ENCODE results near the gene S100A9. TPM values are rescaled to one million over a fixed set of nuclear protein-coding genes. Genes with fewer than 3 reads are reported as not detected.

Gene S100A9
- polyA plus RNA-seq, 1 donor from 2014 or later, result not detected

- TF ChIP-seq CTCF (IDR thresholded peaks at IDR 0.05; ENCODE audit: poor library complexity, severe bottlenecking) (no peak), RAD21 (conservative IDR thresholded peaks at IDR 0.05) (no peak), MXI1 (conservative IDR thresholded peaks at IDR 0.05; ENCODE audit: poor library complexity, severe bottlenecking) (no peak), TAF1 (IDR thresholded peaks at IDR 0.05; ENCODE audit: low read depth) (no peak), SMC3 (conservative IDR thresholded peaks at IDR 0.05; ENCODE audit: poor library complexity) (no peak), POLR2AphosphoS5 (IDR thresholded peaks at IDR 0.05) (no peak), EP300 (conservative IDR thresholded peaks at IDR 0.05; ENCODE audit: poor library complexity, severe bottlenecking) (no peak), EZH2 (IDR thresholded peaks at IDR 0.05; ENCODE audit: borderline replicate concordance, insufficient read depth, low read length, poor library complexity, severe bottlenecking) (no peak)
- TF ChIP-seq, protein P1, sequence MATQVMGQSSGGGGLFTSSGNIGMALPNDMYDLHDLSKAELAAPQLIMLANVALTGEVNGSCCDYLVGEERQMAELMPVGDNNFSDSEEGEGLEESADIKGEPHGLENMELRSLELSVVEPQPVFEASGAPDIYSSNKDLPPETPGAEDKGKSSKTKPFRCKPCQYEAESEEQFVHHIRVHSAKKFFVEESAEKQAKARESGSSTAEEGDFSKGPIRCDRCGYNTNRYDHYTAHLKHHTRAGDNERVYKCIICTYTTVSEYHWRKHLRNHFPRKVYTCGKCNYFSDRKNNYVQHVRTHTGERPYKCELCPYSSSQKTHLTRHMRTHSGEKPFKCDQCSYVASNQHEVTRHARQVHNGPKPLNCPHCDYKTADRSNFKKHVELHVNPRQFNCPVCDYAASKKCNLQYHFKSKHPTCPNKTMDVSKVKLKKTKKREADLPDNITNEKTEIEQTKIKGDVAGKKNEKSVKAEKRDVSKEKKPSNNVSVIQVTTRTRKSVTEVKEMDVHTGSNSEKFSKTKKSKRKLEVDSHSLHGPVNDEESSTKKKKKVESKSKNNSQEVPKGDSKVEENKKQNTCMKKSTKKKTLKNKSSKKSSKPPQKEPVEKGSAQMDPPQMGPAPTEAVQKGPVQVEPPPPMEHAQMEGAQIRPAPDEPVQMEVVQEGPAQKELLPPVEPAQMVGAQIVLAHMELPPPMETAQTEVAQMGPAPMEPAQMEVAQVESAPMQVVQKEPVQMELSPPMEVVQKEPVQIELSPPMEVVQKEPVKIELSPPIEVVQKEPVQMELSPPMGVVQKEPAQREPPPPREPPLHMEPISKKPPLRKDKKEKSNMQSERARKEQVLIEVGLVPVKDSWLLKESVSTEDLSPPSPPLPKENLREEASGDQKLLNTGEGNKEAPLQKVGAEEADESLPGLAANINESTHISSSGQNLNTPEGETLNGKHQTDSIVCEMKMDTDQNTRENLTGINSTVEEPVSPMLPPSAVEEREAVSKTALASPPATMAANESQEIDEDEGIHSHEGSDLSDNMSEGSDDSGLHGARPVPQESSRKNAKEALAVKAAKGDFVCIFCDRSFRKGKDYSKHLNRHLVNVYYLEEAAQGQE (IDR thresholded peaks at IDR 0.05; ENCODE audit: borderline replicate concordance), result no peak
Observed at GRCh38 chr1:153343040-153343681, 14.5 kb upstream of the S100A9 start.

GRCh38 chr1:153343811-153344717 is 13.6 kb upstream of the S100A9 start:
- H2AFZ ChIP-seq (ENCODE audit: low read depth, low read length), result no peak overlapping the region
- H3K36me3 ChIP-seq (ENCODE audit: insufficient read depth, low read length), result no peaks in the 10 kb centered on the region

More at GRCh38 chr1:153343040-153343681, 14.5 kb upstream of the S100A9 start:
- H3K4me2 ChIP-seq (ENCODE audit: low read length), result no peak overlapping the region
- H3K79me2 ChIP-seq (replicated peaks; ENCODE audit: insufficient read depth, low read length), result no peaks in the 10 kb centered on the region
- H4K20me1 ChIP-seq (ENCODE audit: insufficient read depth), result no peaks in the 10 kb centered on the region
- H3K9me3 ChIP-seq (ENCODE audit: low read length), result no peaks in the 10 kb centered on the region
- no peaks in the 10 kb centered on the region for H3K27me3 ChIP-seq (ENCODE audit: insufficient read depth, low read depth, low read length)
- H3K9me2 ChIP-seq (ENCODE audit: insufficient read depth, low read length), result no peaks in the 10 kb centered on the region
- H3F3A ChIP-seq (ENCODE audit: insufficient read depth, low read length, poor library complexity, severe bottlenecking), result no peaks in the 10 kb centered on the region
- no peaks in the 10 kb centered on the region for H3K36me3 ChIP-seq (ENCODE audit: insufficient read depth, low read length)
- H2AFZ ChIP-seq (ENCODE audit: low read depth, low read length), result no peak overlapping the region
- H3K9ac ChIP-seq (ENCODE audit: low read length), result no peak overlapping the region
- H3K27ac ChIP-seq (ENCODE audit: low read length), result no peak overlapping the region
- H3K4me3 ChIP-seq (ENCODE audit: low read length), result no peak overlapping the region

More at GRCh38 chr1:153343811-153344717, 13.6 kb upstream of the S100A9 start:
- H3F3A ChIP-seq (ENCODE audit: insufficient read depth, low read length, poor library complexity, severe bottlenecking), result no peaks in the 10 kb centered on the region
- H3K27me3 ChIP-seq (ENCODE audit: insufficient read depth, low read depth, low read length), result no peaks in the 10 kb centered on the region
- TF ChIP-seq EP300 (conservative IDR thresholded peaks at IDR 0.05; ENCODE audit: poor library complexity, severe bottlenecking), result no peak
- TF ChIP-seq EZH2 (IDR thresholded peaks at IDR 0.05; ENCODE audit: borderline replicate concordance, insufficient read depth, low read length, poor library complexity, severe bottlenecking), result no peak
- TF ChIP-seq SMC3 (conservative IDR thresholded peaks at IDR 0.05; ENCODE audit: poor library complexity), result no peak
- TF ChIP-seq TAF1 (IDR thresholded peaks at IDR 0.05; ENCODE audit: low read depth), result no peak
- TF ChIP-seq, protein P1 (IDR thresholded peaks at IDR 0.05; ENCODE audit: borderline replicate concordance), result no peak
- no peaks in the 10 kb centered on the region for H3K9me3 ChIP-seq (ENCODE audit: low read length)
- H3K4me2 ChIP-seq (ENCODE audit: low read length), result no peak overlapping the region
- H3K79me2 ChIP-seq (replicated peaks; ENCODE audit: insufficient read depth, low read length), result no peaks in the 10 kb centered on the region
- no peaks in the 10 kb centered on the region for H3K9me2 ChIP-seq (ENCODE audit: insufficient read depth, low read length)
- H3K9ac ChIP-seq (ENCODE audit: low read length), result no peak overlapping the region
- no peaks in the 10 kb centered on the region for H4K20me1 ChIP-seq (ENCODE audit: insufficient read depth)
- H3K27ac ChIP-seq (ENCODE audit: low read length), result no peak overlapping the region
- H3K4me3 ChIP-seq (ENCODE audit: low read length), result no peak overlapping the region

Data from neural cell (in vitro differentiated cells).